Stromal cell of bone marrow (primary cell): ENCODE data around the gene EYS.

ENCODE experiments used
- DNase-seq: peaks from one replicate; pipeline ENCODE4 v3.0.0-alpha.2; 2012; ENCODE audit warnings: low read depth

EYS gene

GRCh38 chr6:65707126-65707826 lies at the start of gene EYS:
Gene EYS (minus strand): TSS chr6:65707226. CDS start chr6:65495410, 211,816 bp downstream.
- no peak for DNase-seq

- no peak for DNase-seq
Observed at GRCh38 chr6:65746302-65746701, 39.3 kb upstream of the EYS start.

DNA sequence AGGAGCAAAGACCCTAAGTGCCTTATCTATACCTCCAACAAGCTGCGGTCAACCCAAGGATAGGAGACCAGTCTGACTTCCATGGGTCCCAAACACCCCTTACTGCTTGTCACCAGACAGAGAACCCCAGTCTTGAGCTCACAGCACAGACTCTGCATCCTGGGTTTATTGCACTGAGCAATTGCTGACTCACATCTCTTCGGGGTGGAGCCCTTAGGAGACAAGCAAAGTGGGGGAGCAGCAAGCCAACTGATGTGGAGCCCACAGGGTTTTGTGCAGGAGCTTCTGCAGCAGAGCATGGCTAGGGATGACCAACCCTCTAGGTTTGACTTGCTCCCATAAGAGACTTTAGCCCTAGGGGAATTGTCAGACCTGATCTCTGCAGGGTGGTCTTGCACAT lies 38.6 kb upstream of the EYS start:
- no peak for DNase-seq

DNA sequence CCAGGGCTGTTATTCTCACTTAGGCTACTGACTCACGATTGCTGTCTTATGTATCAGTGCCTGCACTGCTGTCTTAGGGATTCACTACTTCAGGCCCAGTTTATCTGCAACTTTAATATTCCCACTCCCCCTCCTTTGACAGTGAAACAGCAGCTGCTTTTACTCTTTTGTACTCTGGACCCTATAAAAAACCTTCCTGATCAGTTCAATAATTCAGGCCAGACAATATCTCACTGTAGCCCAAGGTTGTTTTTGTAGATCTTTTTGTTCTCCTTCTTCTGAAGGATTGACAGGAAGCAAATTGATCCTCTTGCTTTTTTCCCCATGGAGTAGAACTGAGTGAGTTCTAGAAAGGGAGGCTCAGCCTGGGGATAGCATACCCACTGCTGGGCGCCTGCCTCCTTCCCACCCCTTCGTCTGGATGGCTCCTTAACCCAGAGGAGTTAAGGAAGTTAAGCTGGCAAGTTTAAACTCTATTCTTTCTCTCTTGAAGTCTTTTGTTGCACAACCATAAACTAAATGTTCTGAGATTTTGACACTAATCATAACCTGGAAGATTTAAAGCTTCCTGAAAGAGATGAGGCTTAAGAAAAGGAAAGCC lies 22.0 kb upstream of the EYS start:
- DNase-seq = no peak

DNA sequence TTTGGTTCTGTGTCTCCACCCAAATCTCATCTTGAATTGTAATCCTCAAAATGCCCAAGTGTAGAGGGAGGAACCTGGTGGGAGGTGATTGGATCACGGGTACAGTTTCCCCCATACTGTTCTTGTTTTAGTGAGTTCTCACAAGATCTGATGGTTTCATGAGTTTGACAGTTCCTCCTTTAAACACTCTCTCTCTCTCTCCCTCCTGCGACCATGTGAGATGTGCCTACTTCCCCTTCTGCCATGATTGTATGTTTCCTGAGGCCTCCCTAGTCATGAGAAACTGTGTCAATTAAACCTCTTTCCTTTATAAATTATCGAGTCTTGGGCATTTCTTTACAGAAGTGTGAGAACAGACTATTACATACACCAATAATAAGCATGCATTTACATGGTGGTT lies 12.1 kb upstream of the EYS start:
- no peak for DNase-seq

- DNase-seq = no peak
Observed at GRCh38 chr6:65711531-65711930, 4.5 kb upstream of the EYS start.

DNA sequence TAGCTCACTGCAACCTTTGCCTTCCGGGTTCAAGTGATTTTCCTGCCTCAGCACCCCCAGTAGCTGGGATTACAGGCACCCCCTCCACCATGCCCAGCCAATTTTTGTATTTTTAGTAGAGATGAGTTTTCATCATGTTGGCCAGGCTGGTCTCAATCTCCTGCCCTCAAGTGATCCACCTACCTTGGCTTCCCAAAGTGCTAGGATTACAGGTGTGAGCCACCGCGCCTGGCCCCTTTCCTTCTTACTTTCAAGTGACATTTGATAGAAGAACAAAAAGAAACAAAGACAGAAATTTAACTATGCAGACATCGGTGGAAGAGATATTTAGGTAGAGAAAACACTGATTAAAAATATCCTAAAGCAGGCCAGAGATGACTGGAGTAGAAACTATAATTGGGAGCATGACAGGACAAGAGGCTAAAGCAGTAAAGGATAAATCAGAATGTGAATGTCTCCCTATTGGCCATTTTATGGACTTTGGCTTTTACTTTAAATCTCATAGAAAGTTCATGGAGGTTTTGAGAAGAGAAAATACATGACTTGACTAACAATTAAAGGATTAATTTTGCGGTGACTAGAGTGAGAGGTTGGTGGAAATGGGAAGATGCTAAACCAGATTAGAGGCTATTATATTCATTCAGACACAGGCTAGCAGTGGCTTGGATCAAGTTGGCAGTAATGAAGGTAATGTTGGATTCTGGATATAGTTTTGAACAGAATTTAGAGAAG lies 2.2 kb upstream of the EYS start:
- DNase-seq = no peak

DNA sequence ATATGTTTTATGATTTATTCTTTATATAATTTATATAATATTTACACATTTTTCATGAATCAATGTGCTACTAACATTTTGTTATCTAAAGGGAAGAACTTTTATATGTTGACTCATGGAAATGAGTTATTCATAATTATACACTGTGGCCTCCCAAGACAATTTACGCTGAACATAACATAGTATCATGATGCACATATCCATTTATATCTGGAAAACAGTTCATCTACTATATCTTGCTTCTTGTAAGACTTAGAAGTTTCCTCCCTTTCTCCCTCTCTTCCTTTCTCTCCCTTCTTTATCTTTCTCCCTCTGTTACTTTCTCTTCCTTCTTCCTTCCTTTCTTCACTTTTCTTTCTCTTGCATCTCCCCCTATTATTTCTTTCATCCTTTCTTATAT lies 1.1 kb upstream of the EYS start:
- DNase-seq = no peak

- no peak for DNase-seq
Observed at GRCh38 chr6:65706436-65706835, 590 bp downstream of the EYS start.

DNA sequence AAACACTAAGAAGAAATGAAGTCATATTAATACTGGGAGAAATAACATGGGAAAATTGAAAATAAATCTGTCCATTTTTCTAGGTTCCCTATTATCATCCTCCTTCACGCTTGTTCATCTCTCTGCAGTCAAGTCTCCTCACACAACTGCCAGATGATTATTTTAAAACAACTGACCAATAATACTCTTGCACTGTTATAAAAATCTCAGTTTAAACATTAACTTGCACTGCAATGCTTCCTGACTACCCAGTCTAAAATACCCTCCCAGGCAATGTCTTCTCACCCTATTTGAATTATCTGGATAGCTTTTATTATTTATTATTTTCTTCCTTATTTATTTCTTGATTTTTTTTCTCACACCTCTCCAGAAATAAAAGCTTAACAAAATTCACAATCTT lies 5.7 kb downstream of the EYS start:
- no peak for DNase-seq

- no peak for DNase-seq
Observed at GRCh38 chr6:65700561-65700960, 6.5 kb downstream of the EYS start.

- DNase-seq = no peak
Observed at GRCh38 chr6:65692109-65692508, 14.9 kb downstream of the EYS start.

GRCh38 chr6:65680232-65680631 lies 26.8 kb downstream of the EYS start:
- DNase-seq = no peak

GRCh38 chr6:65671922-65672321 lies 35.1 kb downstream of the EYS start:
- no peak for DNase-seq

GRCh38 chr6:65667916-65668656 lies 38.9 kb downstream of the EYS start:
- no peak for DNase-seq

- DNase-seq = no peak
Observed at GRCh38 chr6:65650086-65650485, 56.9 kb downstream of the EYS start.

GRCh38 chr6:65649392-65649791 lies 57.6 kb downstream of the EYS start:
- no peak for DNase-seq

DNA sequence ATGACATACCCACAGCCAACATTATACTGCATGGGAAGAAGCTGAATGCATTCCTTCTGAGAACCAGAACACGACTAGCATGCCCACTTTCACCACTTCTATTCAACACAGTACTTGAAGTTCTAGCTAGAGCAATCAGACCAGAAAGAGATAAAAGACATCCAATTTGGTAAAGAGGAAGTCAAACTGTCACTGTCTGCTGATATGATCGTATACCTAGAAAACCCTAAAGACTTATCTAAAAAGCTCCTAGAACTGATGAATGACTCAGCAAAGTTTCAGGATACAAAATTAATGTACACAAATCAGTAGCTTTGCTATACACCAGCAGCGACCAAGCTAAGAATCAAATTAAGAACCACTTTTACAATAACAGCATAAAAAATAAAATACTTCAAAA lies 60.5 kb downstream of the EYS start:
- DNase-seq = no peak

GRCh38 chr6:65642776-65643175 lies 64.2 kb downstream of the EYS start:
- no peak for DNase-seq

- DNase-seq = no peak
Observed at GRCh38 chr6:65638047-65638831, 68.8 kb downstream of the EYS start.

DNA sequence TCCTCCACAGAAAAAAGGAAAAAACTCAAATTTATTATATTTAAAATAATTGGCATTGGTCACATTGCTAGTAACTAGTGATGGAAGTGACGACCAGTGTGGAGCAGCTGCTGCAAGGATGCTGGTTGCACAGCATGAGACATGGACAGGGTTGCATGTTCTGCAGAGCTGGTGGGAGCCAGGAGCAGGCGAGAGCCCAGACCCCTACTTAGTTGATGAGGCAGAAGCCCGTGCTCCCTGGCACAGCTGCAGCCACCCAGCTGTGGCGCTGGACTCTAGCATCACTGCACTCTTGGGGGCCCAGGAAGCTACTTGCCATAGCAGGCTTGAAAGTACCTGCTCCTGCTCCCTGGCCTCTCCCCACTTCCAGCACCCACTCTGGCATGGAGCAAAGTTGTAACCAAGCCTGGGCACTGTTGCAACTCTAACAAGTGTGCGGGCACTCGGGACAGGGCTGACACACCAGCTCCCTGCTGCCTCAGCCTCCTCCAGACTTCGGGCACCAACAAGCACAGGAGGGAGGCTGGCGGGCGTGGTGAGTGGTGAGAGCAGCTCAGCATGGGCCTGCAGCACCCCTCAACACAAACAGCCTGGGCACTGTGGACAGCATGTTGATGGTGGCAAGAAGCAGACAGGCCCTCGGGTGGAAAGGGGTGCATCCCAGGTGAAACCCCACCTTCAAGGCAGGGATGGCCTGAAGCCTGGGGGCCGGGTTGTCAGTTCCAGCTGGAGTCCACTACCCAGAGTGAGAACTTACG lies 69.6 kb downstream of the EYS start:
- no peak for DNase-seq
